HPDE6-E6E7 (cell line): ENCODE measurements around the gene FAM131B.

ENCODE experiments used
- DNase-seq: peaks from one replicate; pipeline ENCODE4 v3.0.0; 2011; ENCODE audit warnings: missing footprints; ENCODE audit errors: extremely low spot score

The FAM131B gene

GRCh38 chr7:143382791-143383641 is 20.5 kb upstream of the FAM131B start:
- no peak for DNase-seq

GRCh38 chr7:143382126-143382790 is 19.7 kb upstream of the FAM131B start:
- no peak for DNase-seq

- DNase-seq: no peak
Measured at GRCh38 chr7:143381427-143382125, 19.1 kb upstream of the FAM131B start.

GRCh38 chr7:143380646-143381426 is 18.3 kb upstream of the FAM131B start, which contains the start of gene ZYX:
Gene ZYX (plus strand): TSS chr7:143381345. CDS start chr7:143381572, 227 bp downstream.
- peak; percentile 91 for DNase-seq

- no peak for DNase-seq
Measured at GRCh38 chr7:143380260-143380645, 17.7 kb upstream of the FAM131B start.

GRCh38 chr7:143379611-143380259 is 17.2 kb upstream of the FAM131B start:
- DNase-seq: no peak

- no peak for DNase-seq
Measured at GRCh38 chr7:143376396-143376795, 13.9 kb upstream of the FAM131B start.

GRCh38 chr7:143375298-143376034 is 13.0 kb upstream of the FAM131B start:
- DNase-seq: no peak

GRCh38 chr7:143374561-143374960 is 12.0 kb upstream of the FAM131B start:
- DNase-seq: no peak

GRCh38 chr7:143373255-143373794 is 10.8 kb upstream of the FAM131B start:
- DNase-seq: no peak

GRCh38 chr7:143372070-143372469 is 9.6 kb upstream of the FAM131B start:
- DNase-seq: no peak

- DNase-seq: no peak
Measured at GRCh38 chr7:143369678-143370651, 7.5 kb upstream of the FAM131B start.

- DNase-seq: no peak
Measured at GRCh38 chr7:143368387-143368786, 5.9 kb upstream of the FAM131B start.

- DNase-seq: no peak
Measured at GRCh38 chr7:143367972-143368371, 5.5 kb upstream of the FAM131B start.

- no peak for DNase-seq
Measured at GRCh38 chr7:143363016-143363937, 764 bp upstream of the FAM131B start.

- DNase-seq: no peak
Measured at GRCh38 chr7:143361552-143362130, 872 bp downstream of the FAM131B start.

- no peak for DNase-seq
Measured at GRCh38 chr7:143360788-143361551, 1.5 kb downstream of the FAM131B start.
